AG09309 (cell line): Measurements from ENCODE around the gene CLEC9A.

Experiments used
- DNase-seq: peaks from one replicate; pipeline ENCODE4 v3.0.0-alpha.2; 2010; ENCODE audit warnings: low read depth
- H3K4me3 ChIP-seq: 2 replicates; pipeline ENCODE4 v1.5.1; 2011; ENCODE audit warnings: mild to moderate bottlenecking, low read depth, low read length, moderate library complexity; ENCODE audit not compliant: control insufficient read depth
- TF ChIP-seq, protein P1 (sequence below): IDR thresholded peaks from 2 replicates; pipeline ENCODE4 v1.5.1; 2011; ENCODE audit warnings: mild to moderate bottlenecking, low read depth, low read length, inconsistent platforms; ENCODE audit not compliant: insufficient read depth, control insufficient read depth; ENCODE audit errors: missing control alignments

CLEC9A gene

GRCh38 chr12:10027721-10028120 is 2.8 kb upstream of the CLEC9A start:
- no peak overlapping the region for H3K4me3 ChIP-seq
- DNase-seq, result peak; percentile 60
- TF ChIP-seq, protein P1, sequence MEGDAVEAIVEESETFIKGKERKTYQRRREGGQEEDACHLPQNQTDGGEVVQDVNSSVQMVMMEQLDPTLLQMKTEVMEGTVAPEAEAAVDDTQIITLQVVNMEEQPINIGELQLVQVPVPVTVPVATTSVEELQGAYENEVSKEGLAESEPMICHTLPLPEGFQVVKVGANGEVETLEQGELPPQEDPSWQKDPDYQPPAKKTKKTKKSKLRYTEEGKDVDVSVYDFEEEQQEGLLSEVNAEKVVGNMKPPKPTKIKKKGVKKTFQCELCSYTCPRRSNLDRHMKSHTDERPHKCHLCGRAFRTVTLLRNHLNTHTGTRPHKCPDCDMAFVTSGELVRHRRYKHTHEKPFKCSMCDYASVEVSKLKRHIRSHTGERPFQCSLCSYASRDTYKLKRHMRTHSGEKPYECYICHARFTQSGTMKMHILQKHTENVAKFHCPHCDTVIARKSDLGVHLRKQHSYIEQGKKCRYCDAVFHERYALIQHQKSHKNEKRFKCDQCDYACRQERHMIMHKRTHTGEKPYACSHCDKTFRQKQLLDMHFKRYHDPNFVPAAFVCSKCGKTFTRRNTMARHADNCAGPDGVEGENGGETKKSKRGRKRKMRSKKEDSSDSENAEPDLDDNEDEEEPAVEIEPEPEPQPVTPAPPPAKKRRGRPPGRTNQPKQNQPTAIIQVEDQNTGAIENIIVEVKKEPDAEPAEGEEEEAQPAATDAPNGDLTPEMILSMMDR, result no peak

DNA sequence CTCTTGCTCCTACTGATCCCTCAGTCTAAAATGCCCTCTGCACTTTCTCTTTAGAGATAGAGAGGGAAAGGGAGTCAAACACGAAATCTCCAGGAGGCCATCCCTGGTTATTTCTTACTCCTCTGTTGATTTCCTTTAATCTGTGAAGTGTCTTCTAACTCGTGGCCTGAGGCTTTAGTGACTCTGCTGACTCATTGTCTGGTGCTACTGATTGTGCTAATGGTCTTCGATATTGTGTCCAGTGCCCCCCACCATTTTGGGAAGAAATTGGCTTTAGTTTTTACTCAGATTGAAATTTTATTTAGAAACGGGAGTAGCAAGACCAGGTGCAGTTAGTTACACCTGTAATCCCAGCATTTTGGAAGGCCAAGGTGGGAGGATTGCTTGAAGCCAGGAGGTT is 839 bp downstream of the CLEC9A start:
- no peak overlapping the region for H3K4me3 ChIP-seq
- no peak for DNase-seq
- TF ChIP-seq, protein P1, result no peak

GRCh38 chr12:10031771-10032175 is 1.3 kb downstream of the CLEC9A start:
- TF ChIP-seq, protein P1, result no peak
- H3K4me3 ChIP-seq, result no peak overlapping the region
- peak; percentile 80 for DNase-seq

- DNase-seq, result no peak
- H3K4me3 ChIP-seq, result no peak overlapping the region
- TF ChIP-seq, protein P1, result peak; percentile 42
Observed at GRCh38 chr12:10033783-10034545, 3.5 kb downstream of the CLEC9A start.

- no peak for DNase-seq
- TF ChIP-seq, protein P1, result no peak
- H3K4me3 ChIP-seq, result no peak overlapping the region
Observed at GRCh38 chr12:10042167-10042566, 11.7 kb downstream of the CLEC9A start.

GRCh38 chr12:10048526-10048925 is 18.0 kb downstream of the CLEC9A start:
- TF ChIP-seq, protein P1, result no peak
- DNase-seq, result no peak
- no peak overlapping the region for H3K4me3 ChIP-seq
